Measurements from ENCODE around the gene BRCC3.

The BRCC3 gene

GRCh38 chrX:155027509-155028066 is 43.7 kb upstream of the BRCC3 start:
- H3K27me3 ChIP-seq, result no peaks in the 10 kb centered on the region
- no peaks in the 10 kb centered on the region for H3K4me1 ChIP-seq
- no peak for TF ChIP-seq CTCF (IDR thresholded peaks at IDR 0.05; ENCODE audit: low read depth, low read length)
- DNase-seq, result no peak
- no peaks in the 10 kb centered on the region for H3K9me3 ChIP-seq
- no peaks in the 10 kb centered on the region for H3K36me3 ChIP-seq
- H3K4me3 ChIP-seq (ENCODE audit: low read depth, low read length), result peak overlapping the region; percentile 83

GRCh38 chrX:155028129-155028528 is 43.2 kb upstream of the BRCC3 start:
- Histone ChIP-seq H3K27me3 (no peaks in the 10 kb centered on the region), H3K36me3 (no peaks in the 10 kb centered on the region), H3K4me1 (no peaks in the 10 kb centered on the region), H3K9me3 (no peaks in the 10 kb centered on the region), H3K4me3 (ENCODE audit: low read depth, low read length) (peak overlapping the region; percentile 83)
- no peak for TF ChIP-seq CTCF (IDR thresholded peaks at IDR 0.05; ENCODE audit: low read depth, low read length)
- DNase-seq, result no peak

GRCh38 chrX:155028877-155029291 is 42.4 kb upstream of the BRCC3 start:
- Histone ChIP-seq H3K27me3 (no peaks in the 10 kb centered on the region), H3K36me3 (no peaks in the 10 kb centered on the region), H3K4me3 (ENCODE audit: low read depth, low read length) (no peak overlapping the region), H3K4me1 (no peaks in the 10 kb centered on the region), H3K9me3 (no peaks in the 10 kb centered on the region)
- no peak for DNase-seq
- TF ChIP-seq CTCF (IDR thresholded peaks at IDR 0.05; ENCODE audit: low read depth, low read length), result no peak

GRCh38 chrX:155031657-155032056 is 39.7 kb upstream of the BRCC3 start:
- Histone ChIP-seq H3K36me3 (peaks cover 10% of the 10 kb centered on the region), H3K4me3 (ENCODE audit: low read depth, low read length) (no peak overlapping the region), H3K4me1 (no peaks in the 10 kb centered on the region), H3K9me3 (no peaks in the 10 kb centered on the region), H3K27me3 (no peaks in the 10 kb centered on the region)
- no peak for TF ChIP-seq CTCF (IDR thresholded peaks at IDR 0.05; ENCODE audit: low read depth, low read length)
- DNase-seq, result no peak

- H3K4me3 ChIP-seq (ENCODE audit: low read depth, low read length), result no peak overlapping the region
- H3K4me1 ChIP-seq, result no peaks in the 10 kb centered on the region
- H3K36me3 ChIP-seq, result peaks cover 10% of the 10 kb centered on the region
- DNase-seq, result no peak
- H3K27me3 ChIP-seq, result no peaks in the 10 kb centered on the region
- no peak for TF ChIP-seq CTCF (IDR thresholded peaks at IDR 0.05; ENCODE audit: low read depth, low read length)
- no peaks in the 10 kb centered on the region for H3K9me3 ChIP-seq
Measured at GRCh38 chrX:155035688-155036087, 35.6 kb upstream of the BRCC3 start.

GRCh38 chrX:155046129-155046810 is 25.0 kb upstream of the BRCC3 start:
- Histone ChIP-seq H3K36me3 (no peaks in the 10 kb centered on the region), H3K4me3 (ENCODE audit: low read depth, low read length) (no peak overlapping the region), H3K4me1 (no peaks in the 10 kb centered on the region), H3K27me3 (no peaks in the 10 kb centered on the region), H3K9me3 (no peaks in the 10 kb centered on the region)
- no peak for DNase-seq
- no peak for TF ChIP-seq CTCF (IDR thresholded peaks at IDR 0.05; ENCODE audit: low read depth, low read length)
